Cardiac fibroblast (primary cell): ENCODE data around the gene WNK1.

Experiments used
- DNase-seq, 2 donors: peaks; one replicate each; pipeline versions ENCODE4 v3.0.0 to v3.0.0-alpha.2; 2010; ENCODE audit warnings: low read depth in 2 of 2
- H3K4me3 ChIP-seq, 2 donors: replicated peaks in 1 of 2; 1 replicate in 1 of 2; 2 replicates in 1 of 2; pipeline ENCODE4 v1.5.1; 2011; ENCODE audit warnings: low read depth in 2 of 2, low read length in 2 of 2, mild to moderate bottlenecking in 2 of 2, moderate library complexity in 1 of 2
- CTCF ChIP-seq: IDR thresholded peaks from one replicate; pipeline ENCODE4 v1.5.1; 2011; ENCODE audit warnings: low read depth, mild to moderate bottlenecking, low read length, inconsistent platforms

The WNK1 gene

DNA sequence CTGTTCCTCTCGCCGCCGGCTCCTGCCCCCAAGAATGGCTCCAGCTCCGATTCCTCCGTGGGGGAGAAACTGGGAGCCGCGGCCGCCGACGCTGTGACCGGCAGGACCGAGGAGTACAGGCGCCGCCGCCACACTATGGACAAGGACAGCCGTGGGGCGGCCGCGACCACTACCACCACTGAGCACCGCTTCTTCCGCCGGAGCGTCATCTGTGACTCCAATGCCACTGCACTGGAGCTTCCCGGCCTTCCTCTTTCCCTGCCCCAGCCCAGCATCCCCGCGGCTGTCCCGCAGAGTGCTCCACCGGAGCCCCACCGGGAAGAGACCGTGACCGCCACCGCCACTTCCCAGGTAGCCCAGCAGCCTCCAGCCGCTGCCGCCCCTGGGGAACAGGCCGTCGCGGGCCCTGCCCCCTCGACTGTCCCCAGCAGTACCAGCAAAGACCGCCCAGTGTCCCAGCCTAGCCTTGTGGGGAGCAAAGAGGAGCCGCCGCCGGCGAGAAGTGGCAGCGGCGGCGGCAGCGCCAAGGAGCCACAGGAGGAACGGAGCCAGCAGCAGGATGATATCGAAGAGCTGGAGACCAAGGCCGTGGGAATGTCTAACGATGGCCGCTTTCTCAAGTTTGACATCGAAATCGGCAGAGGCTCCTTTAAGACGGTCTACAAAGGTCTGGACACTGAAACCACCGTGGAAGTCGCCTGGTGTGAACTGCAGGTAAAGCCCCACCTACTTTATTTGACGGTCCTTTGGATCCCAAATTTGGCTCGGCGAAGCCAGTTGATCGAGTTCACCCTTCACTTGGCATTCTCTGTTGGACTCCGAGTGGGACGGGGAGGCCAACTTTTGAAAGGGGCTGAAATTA, 1.5 kb downstream of the WNK1 start:
- DNase-seq, result peak; percentile 25 to 30
- peak; percentile 7 for TF ChIP-seq CTCF
- peak overlapping the region; percentile 81 to 83 for H3K4me3 ChIP-seq

DNA sequence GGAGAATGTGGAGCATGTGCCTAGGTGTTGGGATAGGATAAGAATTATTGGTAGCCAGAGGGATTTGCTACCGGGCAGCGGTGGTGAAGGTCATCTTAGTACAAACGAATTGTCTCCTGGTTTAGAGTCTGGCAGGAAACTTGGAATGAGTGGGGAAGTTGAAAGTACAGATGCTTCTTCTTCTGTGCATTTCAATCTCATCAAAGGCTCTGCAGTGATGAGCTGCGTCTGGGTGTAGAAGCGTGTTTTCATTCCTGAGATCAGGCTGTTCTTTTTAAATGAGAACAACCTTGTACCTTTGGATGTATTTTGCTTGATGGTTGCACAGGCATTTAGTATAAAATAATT, 2.1 kb downstream of the WNK1 start:
- no peak for TF ChIP-seq CTCF
- peak overlapping the region; percentile 81 to 83 for H3K4me3 ChIP-seq
- peak in 1 of 2 donors; percentile 38 for DNase-seq

- peak; percentile 55 for TF ChIP-seq CTCF
- peak; percentile 63 to 83 for DNase-seq
- peak overlapping the region; percentile 81 to 83 for H3K4me3 ChIP-seq
Observed at GRCh38 chr12:754851-755562, 2.6 kb downstream of the WNK1 start.

DNA sequence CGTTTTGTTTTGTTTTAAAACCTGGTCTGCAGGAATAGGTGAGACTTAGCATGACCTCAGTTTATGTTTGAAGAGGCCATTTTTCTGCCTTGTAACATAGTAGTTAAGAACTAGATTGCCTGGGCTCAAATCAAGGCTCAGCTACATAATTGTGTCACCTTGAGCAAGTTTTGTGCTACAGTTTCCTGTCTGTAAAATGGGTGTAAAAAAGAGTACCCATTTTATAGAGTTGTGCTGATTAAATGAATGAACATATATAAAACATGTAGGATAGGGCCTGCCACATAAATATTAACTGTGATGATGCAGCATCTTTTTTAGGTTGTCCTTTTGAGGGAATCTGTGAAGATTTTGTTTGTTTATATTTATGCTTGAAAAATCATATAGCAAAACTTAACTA, 7.2 kb downstream of the WNK1 start:
- no peak for TF ChIP-seq CTCF
- H3K4me3 ChIP-seq, result no peak overlapping the region
- no peak for DNase-seq

DNA sequence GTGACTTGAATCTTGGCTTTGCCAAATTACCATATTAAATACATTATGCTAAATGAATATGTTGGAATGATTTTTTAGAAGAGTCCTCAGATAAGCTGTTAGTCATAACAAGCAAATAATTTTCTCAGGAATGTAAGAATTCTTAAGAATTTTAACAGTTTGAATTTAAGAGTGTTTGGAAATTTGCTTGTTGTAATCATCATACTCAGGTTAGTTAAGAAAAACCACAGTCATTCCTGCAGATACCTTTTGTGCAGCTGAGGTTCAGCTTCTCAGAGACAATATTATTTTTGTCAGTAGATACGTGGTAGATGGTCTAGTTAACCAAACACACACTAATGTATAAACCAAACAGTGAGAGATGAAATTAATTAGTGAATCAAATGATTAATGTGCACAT, 8.9 kb downstream of the WNK1 start:
- DNase-seq, result no peak
- no peak overlapping the region for H3K4me3 ChIP-seq
- TF ChIP-seq CTCF, result no peak

DNA sequence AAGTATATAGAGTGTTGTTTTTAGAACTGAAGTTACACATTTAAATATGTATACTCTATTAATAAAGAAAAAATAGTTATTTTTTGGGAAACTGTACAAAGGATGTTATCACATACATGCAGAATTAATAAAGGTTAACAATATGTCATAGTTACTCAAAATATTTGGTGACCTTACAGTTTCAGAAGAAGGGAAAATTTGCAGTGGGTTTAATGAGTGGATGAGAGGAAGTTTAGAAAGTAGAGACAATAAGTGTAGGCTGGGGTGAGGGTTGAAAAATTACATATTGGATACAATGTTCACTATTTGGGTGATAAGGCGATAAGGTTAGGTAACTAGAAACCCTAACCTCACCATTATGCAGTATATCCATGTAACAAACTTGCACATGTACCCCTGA, 13.5 kb downstream of the WNK1 start:
- no peak for TF ChIP-seq CTCF
- no peak for DNase-seq
- H3K4me3 ChIP-seq, result no peak overlapping the region
